ENCODE measurements around the gene LIG4.

The LIG4 gene

GRCh38 chr13:108195146-108195545 is 20.2 kb downstream of the LIG4 start:
- WGBS (ENCODE audit: insufficient coverage): no CpG with 5 or more reads among the region's 1 CpG
- POLR2A ChIA-PET: no interaction called here
- peaks cover 0 to 3% (median 0%) of the 10 kb centered on the region in 5 experiments for H3K27me3 ChIP-seq (replicated peaks in 2 of 5; ENCODE audit: control insufficient read depth in 4 of 5, insufficient read depth in 5 of 5, low read length in 4 of 5)

DNA sequence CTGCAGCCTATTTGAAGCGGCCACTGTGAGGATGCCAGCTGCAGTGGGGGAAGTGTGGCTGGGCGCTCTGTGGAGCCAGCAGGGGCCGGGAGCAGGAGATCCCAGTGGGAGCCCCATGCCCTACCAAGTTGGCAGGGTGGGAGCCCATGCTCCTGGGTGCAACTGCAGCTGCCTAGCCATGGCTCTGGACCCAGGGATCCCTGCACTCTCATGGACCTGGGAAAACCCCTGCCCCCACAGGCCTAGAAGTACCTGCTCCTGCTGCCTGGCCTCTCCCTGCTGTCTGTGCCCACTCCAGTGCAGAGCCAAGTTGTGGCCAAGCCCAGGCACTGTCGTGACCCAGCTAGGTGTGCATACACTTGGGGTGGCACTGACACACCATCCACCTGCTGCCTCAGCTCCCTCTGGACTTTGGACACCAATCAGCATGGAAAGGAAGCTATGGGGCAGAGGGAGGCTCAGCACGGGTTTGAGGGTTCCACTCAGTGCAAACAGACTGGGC is 20.9 kb downstream of the LIG4 start:
- Histone ChIP-seq H3K36me3 (ENCODE audit: control insufficient read depth in 4 of 4, insufficient read depth in 4 of 4, low read length in 3 of 4) (no peaks in the 10 kb centered on the region), H3K27ac (ENCODE audit: insufficient read depth in 1 of 2, low read depth in 1 of 2, low read length in 2 of 2, poor library complexity in 1 of 2, severe bottlenecking in 2 of 2) (no peak overlapping the region), H3K9me3 (ENCODE audit: control extremely low read depth in 1 of 5, control insufficient read depth in 4 of 5, insufficient read depth in 2 of 5, low read depth in 1 of 5, low read length in 4 of 5) (peaks cover 0 to 21% (median 17%) of the 10 kb centered on the region in 5 experiments), H3K4me1 (ENCODE audit: control extremely low read depth in 1 of 4, control insufficient read depth in 4 of 4, insufficient read depth in 4 of 4, low read length in 3 of 4) (no peaks in the 10 kb centered on the region), H3K4me3 (ENCODE audit: control insufficient read depth in 1 of 7, extremely low read depth in 1 of 7, insufficient read depth in 4 of 7, low read depth in 2 of 7, low read length in 6 of 7) (no peak overlapping the region), H3K27me3 (replicated peaks in 2 of 5; ENCODE audit: control insufficient read depth in 4 of 5, insufficient read depth in 5 of 5, low read length in 4 of 5) (peaks cover 0 to 3% (median 0%) of the 10 kb centered on the region in 5 experiments)
- ChIA-PET CTCF (interaction anchor here (1.0 kb wide), 1 partner anchor 313 kb away, joined by 3 read pairs; no protein-coding TSS in a partner anchor), POLR2A (no interaction called here)
- 98% methylated on average over 5 of the region's 5 CpGs for WGBS (ENCODE audit: insufficient coverage)
- no peak for DNase-seq

More at GRCh38 chr13:108195146-108195545, 20.2 kb downstream of the LIG4 start:
- H3K36me3 ChIP-seq (ENCODE audit: control insufficient read depth in 4 of 4, insufficient read depth in 4 of 4, low read length in 3 of 4): no peaks in the 10 kb centered on the region
- H3K9me3 ChIP-seq (ENCODE audit: control extremely low read depth in 1 of 5, control insufficient read depth in 4 of 5, insufficient read depth in 2 of 5, low read depth in 1 of 5, low read length in 4 of 5): peaks cover 0 to 21% (median 17%) of the 10 kb centered on the region in 5 experiments
- no peak overlapping the region for H3K27ac ChIP-seq (ENCODE audit: insufficient read depth in 1 of 2, low read depth in 1 of 2, low read length in 2 of 2, poor library complexity in 1 of 2, severe bottlenecking in 2 of 2)
- no peak overlapping the region for H3K4me3 ChIP-seq (ENCODE audit: control insufficient read depth in 1 of 7, extremely low read depth in 1 of 7, insufficient read depth in 4 of 7, low read depth in 2 of 7, low read length in 6 of 7)
- H3K4me1 ChIP-seq (ENCODE audit: control extremely low read depth in 1 of 4, control insufficient read depth in 4 of 4, insufficient read depth in 4 of 4, low read length in 3 of 4): no peaks in the 10 kb centered on the region
- CTCF ChIA-PET: interaction anchor here (1.0 kb wide), 1 partner anchor 313 kb away, joined by 3 read pairs; no protein-coding TSS in a partner anchor
- peak in 1 of 3 donors; percentile 7 for DNase-seq

- no peak overlapping the region for H3K4me3 ChIP-seq (ENCODE audit: control insufficient read depth in 1 of 7, extremely low read depth in 1 of 7, insufficient read depth in 4 of 7, low read depth in 2 of 7, low read length in 6 of 7)
- ChIA-PET CTCF (no interaction called here), POLR2A (no interaction called here)
- H3K27me3 ChIP-seq (replicated peaks in 2 of 5; ENCODE audit: control insufficient read depth in 4 of 5, insufficient read depth in 5 of 5, low read length in 4 of 5): peaks cover 0 to 3% (median 0%) of the 10 kb centered on the region in 5 experiments
- H3K9me3 ChIP-seq (ENCODE audit: control extremely low read depth in 1 of 5, control insufficient read depth in 4 of 5, insufficient read depth in 2 of 5, low read depth in 1 of 5, low read length in 4 of 5): peaks cover 0 to 21% (median 17%) of the 10 kb centered on the region in 5 experiments
- H3K27ac ChIP-seq (ENCODE audit: insufficient read depth in 1 of 2, low read depth in 1 of 2, low read length in 2 of 2, poor library complexity in 1 of 2, severe bottlenecking in 2 of 2): no peak overlapping the region
- H3K36me3 ChIP-seq (ENCODE audit: control insufficient read depth in 4 of 4, insufficient read depth in 4 of 4, low read length in 3 of 4): no peaks in the 10 kb centered on the region
- no peak for DNase-seq
- no peaks in the 10 kb centered on the region for H3K4me1 ChIP-seq (ENCODE audit: control extremely low read depth in 1 of 4, control insufficient read depth in 4 of 4, insufficient read depth in 4 of 4, low read length in 3 of 4)
These were observed 21.5 kb downstream of the LIG4 start for GRCh38 chr13:108193806-108194205.

DNA sequence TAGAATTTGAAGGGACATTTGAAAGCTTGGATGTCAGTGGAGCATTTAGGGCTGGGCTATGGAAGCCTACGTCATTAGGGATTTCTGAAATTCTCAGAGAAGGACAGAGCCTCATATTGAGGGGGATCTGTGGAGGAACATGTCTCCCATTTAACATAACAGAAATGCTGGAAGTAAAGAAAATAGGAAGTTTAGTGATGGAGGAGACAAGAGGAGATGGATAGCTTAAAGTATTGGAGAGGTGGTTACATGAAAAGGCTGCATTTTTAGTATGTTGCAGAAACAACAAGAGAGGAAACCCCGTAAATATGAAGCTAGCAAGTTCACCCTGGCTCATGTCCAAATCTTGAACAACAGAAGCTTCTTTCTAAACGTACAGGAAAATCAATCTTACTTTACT is 24.4 kb downstream of the LIG4 start:
- DNase-seq: no peak
- ChIA-PET CTCF (no interaction called here), POLR2A (no interaction called here)
- Histone ChIP-seq H3K27ac (ENCODE audit: insufficient read depth in 1 of 2, low read depth in 1 of 2, low read length in 2 of 2, poor library complexity in 1 of 2, severe bottlenecking in 2 of 2) (no peak overlapping the region), H3K27me3 (replicated peaks in 2 of 5; ENCODE audit: control insufficient read depth in 4 of 5, insufficient read depth in 5 of 5, low read length in 4 of 5) (peaks cover 0 to 3% (median 0%) of the 10 kb centered on the region in 5 experiments), H3K4me3 (ENCODE audit: control insufficient read depth in 1 of 7, extremely low read depth in 1 of 7, insufficient read depth in 4 of 7, low read depth in 2 of 7, low read length in 6 of 7) (no peak overlapping the region), H3K36me3 (ENCODE audit: control insufficient read depth in 4 of 4, insufficient read depth in 4 of 4, low read length in 3 of 4) (no peaks in the 10 kb centered on the region), H3K9me3 (ENCODE audit: control extremely low read depth in 1 of 5, control insufficient read depth in 4 of 5, insufficient read depth in 2 of 5, low read depth in 1 of 5, low read length in 4 of 5) (peaks cover 0 to 19% (median 14%) of the 10 kb centered on the region in 5 experiments), H3K4me1 (ENCODE audit: control extremely low read depth in 1 of 4, control insufficient read depth in 4 of 4, insufficient read depth in 4 of 4, low read length in 3 of 4) (no peaks in the 10 kb centered on the region)
- 100% methylated on average over 1 of the region's 3 CpGs for WGBS (ENCODE audit: insufficient coverage)

DNA sequence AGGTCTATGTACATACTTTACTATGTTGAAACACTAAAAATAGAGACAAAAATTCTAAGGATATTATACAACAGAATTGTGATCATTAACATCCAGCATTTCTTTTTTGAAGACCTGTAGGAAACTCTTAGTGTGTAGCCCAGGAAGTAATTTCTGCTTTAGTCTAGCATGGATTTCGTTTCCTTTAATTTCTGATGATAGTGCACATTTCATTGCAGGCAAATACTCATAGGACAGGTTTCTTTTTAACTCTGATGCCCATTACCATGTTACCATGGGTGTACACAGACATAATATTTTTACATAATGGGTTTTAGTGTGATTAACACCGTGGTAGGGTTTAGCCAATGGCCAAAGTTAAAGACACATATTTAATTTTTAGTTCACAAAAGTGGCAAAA is 27.1 kb downstream of the LIG4 start:
- H3K27ac ChIP-seq (ENCODE audit: insufficient read depth in 1 of 2, low read depth in 1 of 2, low read length in 2 of 2, poor library complexity in 1 of 2, severe bottlenecking in 2 of 2): no peak overlapping the region
- H3K4me1 ChIP-seq (ENCODE audit: control extremely low read depth in 1 of 4, control insufficient read depth in 4 of 4, insufficient read depth in 4 of 4, low read length in 3 of 4): no peaks in the 10 kb centered on the region
- WGBS (ENCODE audit: insufficient coverage): no CpG with 5 or more reads among the region's 2 CpGs
- H3K36me3 ChIP-seq (ENCODE audit: control insufficient read depth in 4 of 4, insufficient read depth in 4 of 4, low read length in 3 of 4): no peaks in the 10 kb centered on the region
- H3K9me3 ChIP-seq (ENCODE audit: control extremely low read depth in 1 of 5, control insufficient read depth in 4 of 5, insufficient read depth in 2 of 5, low read depth in 1 of 5, low read length in 4 of 5): peaks cover 0 to 2% (median 0%) of the 10 kb centered on the region in 5 experiments
- H3K27me3 ChIP-seq (replicated peaks in 2 of 5; ENCODE audit: control insufficient read depth in 4 of 5, insufficient read depth in 5 of 5, low read length in 4 of 5): peaks cover 0 to 3% (median 0%) of the 10 kb centered on the region in 5 experiments
- no peak overlapping the region for H3K4me3 ChIP-seq (ENCODE audit: control insufficient read depth in 1 of 7, extremely low read depth in 1 of 7, insufficient read depth in 4 of 7, low read depth in 2 of 7, low read length in 6 of 7)
- POLR2A ChIA-PET: no interaction called here
- no peak for DNase-seq
- CTCF ChIA-PET: no interaction called here

DNA sequence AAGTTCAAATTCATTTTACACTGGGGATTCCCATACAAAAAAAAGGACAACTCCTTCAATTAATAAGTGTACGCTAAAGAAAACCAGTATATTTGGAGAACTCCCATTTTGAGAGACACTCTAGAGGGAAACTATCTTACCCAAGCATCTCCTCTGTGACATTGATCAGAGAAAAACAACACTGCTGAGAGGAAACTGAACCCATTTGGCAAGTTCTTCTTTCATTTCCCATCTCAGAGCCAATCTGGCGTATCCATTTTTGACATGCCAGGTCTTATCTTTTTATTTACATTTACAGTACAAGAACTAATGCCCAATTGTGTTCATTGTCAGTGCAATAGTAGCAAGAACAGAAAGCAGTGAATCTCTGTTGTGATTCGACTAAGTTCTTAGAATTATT is 30.1 kb downstream of the LIG4 start:
- H3K27ac ChIP-seq (ENCODE audit: insufficient read depth in 1 of 2, low read depth in 1 of 2, low read length in 2 of 2, poor library complexity in 1 of 2, severe bottlenecking in 2 of 2): no peak overlapping the region
- POLR2A ChIA-PET: no interaction called here

DNA sequence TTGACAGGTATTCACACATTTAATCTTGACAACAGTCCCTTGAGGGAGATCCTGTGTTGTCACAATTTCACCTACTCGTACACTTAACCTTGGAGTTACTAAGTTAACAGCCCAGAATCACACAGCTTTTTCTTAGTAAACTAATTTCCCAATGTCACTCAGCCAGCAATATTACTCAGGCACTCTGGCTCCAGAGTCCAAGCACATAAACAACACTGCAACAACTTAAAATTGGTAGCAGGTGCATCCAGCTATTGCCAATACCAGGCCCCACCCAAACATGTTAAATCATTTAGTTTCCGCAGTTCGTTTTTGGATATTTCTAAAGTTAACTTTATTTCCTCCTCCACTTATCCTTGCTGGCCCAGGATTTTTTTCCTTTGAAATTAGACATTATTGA is 32.7 kb downstream of the LIG4 start:
- no peaks in the 10 kb centered on the region for H3K9me3 ChIP-seq (ENCODE audit: control extremely low read depth in 1 of 5, control insufficient read depth in 4 of 5, insufficient read depth in 2 of 5, low read depth in 1 of 5, low read length in 4 of 5)
- WGBS (ENCODE audit: insufficient coverage): 100% methylated on average over 1 of the region's 3 CpGs
- ChIA-PET POLR2A (no interaction called here), CTCF (interaction anchor here (1.3 kb wide), 1 partner anchor 19 kb away, joined by 3 read pairs; no protein-coding TSS in a partner anchor)
- no peaks in the 10 kb centered on the region for H3K36me3 ChIP-seq (ENCODE audit: control insufficient read depth in 4 of 4, insufficient read depth in 4 of 4, low read length in 3 of 4)
- H3K4me1 ChIP-seq (ENCODE audit: control extremely low read depth in 1 of 4, control insufficient read depth in 4 of 4, insufficient read depth in 4 of 4, low read length in 3 of 4): no peaks in the 10 kb centered on the region
- DNase-seq: no peak
- H3K27me3 ChIP-seq (replicated peaks in 2 of 5; ENCODE audit: control insufficient read depth in 4 of 5, insufficient read depth in 5 of 5, low read length in 4 of 5): no peaks in the 10 kb centered on the region
- H3K4me3 ChIP-seq (ENCODE audit: control insufficient read depth in 1 of 7, extremely low read depth in 1 of 7, insufficient read depth in 4 of 7, low read depth in 2 of 7, low read length in 6 of 7): no peak overlapping the region
- H3K27ac ChIP-seq (ENCODE audit: insufficient read depth in 1 of 2, low read depth in 1 of 2, low read length in 2 of 2, poor library complexity in 1 of 2, severe bottlenecking in 2 of 2): no peak overlapping the region

More for the DNA sequence above, 30.1 kb downstream of the LIG4 start:
- Histone ChIP-seq H3K27me3 (replicated peaks in 2 of 5; ENCODE audit: control insufficient read depth in 4 of 5, insufficient read depth in 5 of 5, low read length in 4 of 5) (no peaks in the 10 kb centered on the region), H3K36me3 (ENCODE audit: control insufficient read depth in 4 of 4, insufficient read depth in 4 of 4, low read length in 3 of 4) (no peaks in the 10 kb centered on the region), H3K4me3 (ENCODE audit: control insufficient read depth in 1 of 7, extremely low read depth in 1 of 7, insufficient read depth in 4 of 7, low read depth in 2 of 7, low read length in 6 of 7) (no peak overlapping the region), H3K9me3 (ENCODE audit: control extremely low read depth in 1 of 5, control insufficient read depth in 4 of 5, insufficient read depth in 2 of 5, low read depth in 1 of 5, low read length in 4 of 5) (no peaks in the 10 kb centered on the region), H3K4me1 (ENCODE audit: control extremely low read depth in 1 of 4, control insufficient read depth in 4 of 4, insufficient read depth in 4 of 4, low read length in 3 of 4) (no peaks in the 10 kb centered on the region)
- CTCF ChIA-PET: no interaction called here
- no peak for DNase-seq
- WGBS (ENCODE audit: insufficient coverage): 100% methylated on average over 1 of the region's 3 CpGs

Data from common myeloid progenitor, CD34-positive (primary cell).